GM21619 (cell line): ENCODE measurements around the gene COL25A1.

Experiments
- ATAC-seq: cut with Tn5 transposase; IDR thresholded peaks from one replicate; pipeline ENCODE4 v1.9.1; 2021; ENCODE audit not compliant: unreplicated experiment

The COL25A1 gene

GRCh38 chr4:109216085-109216696, 86.3 kb downstream of the COL25A1 start:
- ATAC-seq, result no peak

GRCh38 chr4:109215506-109215905, 87.0 kb downstream of the COL25A1 start:
- no peak for ATAC-seq

GRCh38 chr4:109214622-109215301, 87.7 kb downstream of the COL25A1 start:
- ATAC-seq, result no peak

- no peak for ATAC-seq
Observed at GRCh38 chr4:109213056-109213455, 89.4 kb downstream of the COL25A1 start.

GRCh38 chr4:109211671-109212070, 90.8 kb downstream of the COL25A1 start:
- ATAC-seq, result no peak

- ATAC-seq, result no peak
Observed at GRCh38 chr4:109209647-109210046, 92.8 kb downstream of the COL25A1 start.

GRCh38 chr4:109207898-109208297, 94.6 kb downstream of the COL25A1 start:
- ATAC-seq, result no peak

- no peak for ATAC-seq
Observed at GRCh38 chr4:109207061-109207460, 95.4 kb downstream of the COL25A1 start.

GRCh38 chr4:109206620-109207019, 95.8 kb downstream of the COL25A1 start:
- no peak for ATAC-seq

GRCh38 chr4:109205186-109205585, 97.3 kb downstream of the COL25A1 start:
- no peak for ATAC-seq

- ATAC-seq, result no peak
Observed at GRCh38 chr4:109199585-109199984, 102.9 kb downstream of the COL25A1 start.

GRCh38 chr4:109195646-109196045, 106.8 kb downstream of the COL25A1 start:
- ATAC-seq, result no peak

GRCh38 chr4:109191216-109191615, 111.2 kb downstream of the COL25A1 start:
- no peak for ATAC-seq

- ATAC-seq, result no peak
Observed at GRCh38 chr4:109186458-109186945, 116.0 kb downstream of the COL25A1 start.

- ATAC-seq, result no peak
Observed at GRCh38 chr4:109185951-109186350, 116.5 kb downstream of the COL25A1 start.

- no peak for ATAC-seq
Observed at GRCh38 chr4:109185548-109185947, 116.9 kb downstream of the COL25A1 start.

GRCh38 chr4:109184491-109184961, 117.9 kb downstream of the COL25A1 start:
- ATAC-seq, result no peak

- ATAC-seq, result no peak
Observed at GRCh38 chr4:109183931-109184490, 118.4 kb downstream of the COL25A1 start.

- ATAC-seq, result no peak
Observed at GRCh38 chr4:109182696-109183095, 119.8 kb downstream of the COL25A1 start.

- ATAC-seq, result no peak
Observed at GRCh38 chr4:109179061-109179460, 123.4 kb downstream of the COL25A1 start.

- ATAC-seq, result no peak
Observed at GRCh38 chr4:109177096-109177810, 125.2 kb downstream of the COL25A1 start.
